Measurements from ENCODE around the gene GAS7.
"Not testable (repeated sequence)": the region's sequence is repeated elsewhere in the genome, so short reads cannot be mapped to it uniquely, and the experiment has no call there.

GAS7 gene

GRCh38 chr17:9932491-9932890 is 265.9 kb downstream of the GAS7 start:
- no peak for DNase-seq

GRCh38 chr17:9931144-9931741 is 267.2 kb downstream of the GAS7 start:
- no peak for DNase-seq

- no peak for DNase-seq
Observed at GRCh38 chr17:9929871-9930270, 268.5 kb downstream of the GAS7 start.

- peak; percentile 44 for DNase-seq
Observed at GRCh38 chr17:9928601-9929333, 269.6 kb downstream of the GAS7 start.

GRCh38 chr17:9926150-9926804 is 272.1 kb downstream of the GAS7 start:
- DNase-seq, result no peak

GRCh38 chr17:9925457-9925856 is 272.9 kb downstream of the GAS7 start:
- no peak for DNase-seq

- DNase-seq, result no peak
Observed at GRCh38 chr17:9924735-9925191, 273.6 kb downstream of the GAS7 start.

- no peak for DNase-seq
Observed at GRCh38 chr17:9922012-9922848, 276.2 kb downstream of the GAS7 start.

- not testable (repeated sequence) for DNase-seq
Observed at GRCh38 chr17:9921216-9921615, 277.2 kb downstream of the GAS7 start.

GRCh38 chr17:9918804-9919352 is 279.5 kb downstream of the GAS7 start:
- no peak for DNase-seq

GRCh38 chr17:9918352-9918751 is 280.1 kb downstream of the GAS7 start:
- DNase-seq, result no peak

GRCh38 chr17:9917801-9918200 is 280.6 kb downstream of the GAS7 start:
- no peak for DNase-seq

- no peak for DNase-seq
Observed at GRCh38 chr17:9917131-9917530, 281.3 kb downstream of the GAS7 start.

GRCh38 chr17:9916108-9916507 is 282.3 kb downstream of the GAS7 start:
- DNase-seq, result no peak

- DNase-seq, result no peak
Observed at GRCh38 chr17:9913476-9913875, 284.9 kb downstream of the GAS7 start.

GRCh38 chr17:9912121-9913099 is 286.0 kb downstream of the GAS7 start:
- DNase-seq, result no peak

- no peak for DNase-seq
Observed at GRCh38 chr17:9911089-9911488, 287.3 kb downstream of the GAS7 start.

GRCh38 chr17:9908649-9909042 is 289.8 kb downstream of the GAS7 start:
- DNase-seq, result no peak

GRCh38 chr17:9907883-9908648 is 290.3 kb downstream of the GAS7 start:
- no peak for DNase-seq

- DNase-seq, result no peak
Observed at GRCh38 chr17:9907131-9907530, 291.3 kb downstream of the GAS7 start.

- no peak for DNase-seq
Observed at GRCh38 chr17:9906616-9907015, 291.8 kb downstream of the GAS7 start.

Measured in 8988T (cell line).